B cell (primary cell): ENCODE measurements around the gene CDK6. TPM values are rescaled to one million over a fixed set of nuclear protein-coding genes. Genes with fewer than 3 reads are reported as not detected.

Experiments
- ATAC-seq: fragments of 200-7000 bp; cut with Tn5 transposase; one replicate; pipeline ENCODE4 v1.10.0; 2021; ENCODE audit warnings: low read depth, mild to moderate bottlenecking, moderate number of reproducible peaks, moderate library complexity
- CTCF ChIA-PET: fragments of 350-600 bp; sonication (Branson Sonifier 250); formaldehyde crosslinking; loops from one replicate; lab custom pipeline; 2021; ENCODE audit warnings: antibody characterized with exemption, inconsistent platforms; lab: Charles Lee
- POLR2A ChIA-PET: fragments of 350-600 bp; sonication (Branson Sonifier 250); formaldehyde crosslinking; loops from one replicate; lab custom pipeline; 2021; ENCODE audit warnings: antibody characterized with exemption; lab: Charles Lee
- DNase-seq: peaks from one replicate; pipeline ENCODE4 v3.0.0; 2013
- H2AFZ ChIP-seq: 2 replicates; pipeline ENCODE4 v1.6.1; 2012; ENCODE audit warnings: mild to moderate bottlenecking, low read depth, low read length; ENCODE audit not compliant: insufficient read depth, poor library complexity, severe bottlenecking
- H3K27ac ChIP-seq, 2 donors: 1 replicate in 1 of 2; 2 replicates in 1 of 2; pipeline ENCODE4 v1.5.1; 2012 to 2013; ENCODE audit warnings: low read length in 2 of 2, mild to moderate bottlenecking in 2 of 2, moderate library complexity in 1 of 2
- H3K27me3 ChIP-seq, 4 experiments: fragments of 200-600 bp in 1 of 4; sonication (generic) in 1 of 4; replicated peaks in 1 of 4; 1 replicate in 2 of 4; 2 replicates in 2 of 4; pipeline versions ENCODE4 v1.6.1 to v1.7.0; 2013 to 2016; ENCODE audit warnings: low read length in 3 of 4, mild to moderate bottlenecking in 2 of 4, mixed read lengths in 1 of 4, moderate library complexity in 1 of 4; ENCODE audit not compliant: insufficient read depth in 4 of 4, control insufficient read depth in 3 of 4; ENCODE audit errors: control extremely low read depth in 1 of 4
- H3K36me3 ChIP-seq, 2 experiments: replicated peaks in 1 of 2; 1 replicate in 1 of 2; 2 replicates in 1 of 2; pipeline versions ENCODE4 v1.6.1 to v1.7.1; 2013; ENCODE audit warnings: low read length in 1 of 2; ENCODE audit not compliant: insufficient read depth in 2 of 2, control insufficient read depth in 1 of 2; ENCODE audit errors: control extremely low read depth in 1 of 2, extremely low read depth in 1 of 2
- H3K4me1 ChIP-seq, 2 donors: fragments of 200-600 bp in 1 of 2; sonication (generic) in 1 of 2; 1 replicate in 1 of 2; 2 replicates in 1 of 2; pipeline versions ENCODE4 v1.5.1 to v1.6.1; 2013 to 2017; ENCODE audit warnings: low read length in 2 of 2; ENCODE audit not compliant: control insufficient read depth in 2 of 2, insufficient read depth in 2 of 2
- H3K4me2 ChIP-seq: replicated peaks from 2 replicates; pipeline ENCODE3; 2012; ENCODE audit warnings: mild to moderate bottlenecking, low read depth, low read length; ENCODE audit not compliant: poor library complexity, severe bottlenecking
- H3K4me3 ChIP-seq, 5 experiments: fragments of 200-600 bp in 1 of 5; sonication (generic) in 1 of 5; 1 replicate in 3 of 5; 2 replicates in 2 of 5; pipeline versions ENCODE4 v1.5.1 to v1.7.0; 2011 to 2016; ENCODE audit warnings: low read length in 4 of 5, mild to moderate bottlenecking in 4 of 5, low read depth in 2 of 5, control low read depth in 1 of 5, moderate library complexity in 1 of 5; ENCODE audit not compliant: insufficient read depth in 1 of 5; ENCODE audit errors: control extremely low read depth in 1 of 5, extremely low read depth in 1 of 5
- H3K79me2 ChIP-seq: fragments of 200-600 bp; sonication (generic); one replicate; pipeline ENCODE4 v1.6.0; 2016; ENCODE audit warnings: low read length; ENCODE audit not compliant: control insufficient read depth, insufficient read depth
- H3K9ac ChIP-seq: fragments of 200-600 bp; sonication (generic); 2 replicates; pipeline ENCODE4 v1.6.1; 2017; ENCODE audit warnings: mild to moderate bottlenecking, low read length, moderate library complexity
- H3K9me3 ChIP-seq, 3 donors: one replicate each; pipeline versions ENCODE4 v1.6.1 to v1.7.1; 2013; ENCODE audit warnings: low read length in 2 of 3; ENCODE audit not compliant: control insufficient read depth in 2 of 3, insufficient read depth in 1 of 3; ENCODE audit errors: control extremely low read depth in 1 of 3
- H4K20me1 ChIP-seq: 2 replicates; pipeline ENCODE4 v1.6.0; 2012; ENCODE audit warnings: mild to moderate bottlenecking, low read length; ENCODE audit not compliant: insufficient read depth, control insufficient read depth, poor library complexity, severe bottlenecking
- H3K27ac Mint-ChIP-seq: one replicate; pipeline ENCODE4 v1.8.0; 2021; ENCODE audit warnings: mixed read lengths
- H3K27me3 Mint-ChIP-seq: one replicate; pipeline ENCODE4 v1.8.0; 2021; ENCODE audit warnings: mixed read lengths
- H3K4me1 Mint-ChIP-seq: one replicate; pipeline ENCODE4 v1.8.0; 2021; ENCODE audit warnings: mixed read lengths
- H3K4me3 Mint-ChIP-seq: one replicate; pipeline ENCODE4 v1.8.0; 2021; ENCODE audit warnings: mixed read lengths
- H3K9me3 Mint-ChIP-seq: one replicate; pipeline ENCODE4 v1.8.0; 2022; ENCODE audit warnings: mixed read lengths; ENCODE audit not compliant: insufficient read depth
- EZH2 ChIP-seq: IDR thresholded peaks from 2 replicates; pipeline ENCODE4 v1.6.1; 2012; ENCODE audit warnings: borderline replicate concordance, low read depth, mild to moderate bottlenecking, moderate library complexity, low read length; ENCODE audit not compliant: insufficient read depth, poor library complexity, severe bottlenecking
- WGBS: methylation state at CpG from one replicate; pipeline ENCODE4 v1.1.5; 2013; ENCODE audit warnings: missing lambda C conversion rate; ENCODE audit not compliant: insufficient coverage; 5-methylcytosine and 5-hydroxymethylcytosine counted together
- intact Hi-C: fragments of 100-400 bp; cut with micrococcal nuclease; formaldehyde crosslinking; loops from one replicate; pipeline ENCODE4 v1.10.0; 2022
- polyA plus RNA-seq: library from polyadenylated mRNA; depleted of rRNA; stranded (reverse); fragments of >200 nt; gene quantifications from 2 replicates; pipeline ENCODE4 v1.2.3, GENCODE V29; 2012
- total RNA-seq, 2 donors: library from RNA; stranded (reverse); fragments of 120-200 nt in 1 of 2; gene quantifications; 1 replicate in 1 of 2; 2 replicates in 1 of 2; pipeline versions ENCODE4 v1.2.3 to v1.2.4, GENCODE V29; 2013 to 2022
- TF ChIP-seq, protein P1 (sequence below): fragments of 200-600 bp; IDR thresholded peaks from one replicate; pipeline ENCODE4 v1.8.0; 2022; ENCODE audit warnings: antibody characterized with exemption, mild to moderate bottlenecking

CDK6 gene
- total and polyA plus RNA-seq, 2 donors (not counting 1 experiment from before 2014, with no cell fraction given) = 3.0 to 14.6 TPM

DNA sequence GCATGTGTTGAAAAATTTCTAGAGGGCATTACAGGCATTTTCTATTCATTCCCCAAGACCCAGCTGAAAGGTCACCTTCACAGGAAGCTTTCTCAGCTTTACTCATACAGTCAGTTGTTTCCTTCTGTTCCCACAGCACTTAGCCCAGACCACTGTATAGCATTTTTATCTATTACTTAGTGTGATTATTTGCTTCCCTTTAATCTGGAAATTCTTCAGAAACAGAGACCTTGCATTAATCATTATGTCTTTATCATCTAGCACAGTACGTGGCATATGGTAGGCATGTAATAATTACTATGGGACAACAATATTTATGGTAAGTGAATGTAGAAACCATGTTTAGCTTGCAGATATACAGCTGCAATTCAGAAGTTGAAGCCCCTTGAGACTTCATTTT lies 38.2 kb upstream of the CDK6 start:
- no peak for TF ChIP-seq EZH2
- H3K4me3 Mint-ChIP-seq = no peak overlapping the region
- no peak overlapping the region for H3K4me2 ChIP-seq
- H3K27me3 ChIP-seq = no peaks in the 10 kb centered on the region
- intact Hi-C loops = no loop called here
- H3K79me2 ChIP-seq = no peaks in the 10 kb centered on the region
- no peak overlapping the region for H3K9ac ChIP-seq
- H3K27me3 Mint-ChIP-seq = no peaks in the 10 kb centered on the region
- no CpG with 5 or more reads among the region's 1 CpG for WGBS
- H3K4me3 ChIP-seq = no peak overlapping the region
- H4K20me1 ChIP-seq = no peaks in the 10 kb centered on the region
- no peaks in the 10 kb centered on the region for H3K4me1 ChIP-seq
- ATAC-seq (no peak), DNase-seq (no peak)
- H3K27ac Mint-ChIP-seq = no peak overlapping the region
- H3K36me3 ChIP-seq = no peaks in the 10 kb centered on the region
- H3K27ac ChIP-seq = no peak overlapping the region
- H3K9me3 Mint-ChIP-seq = no peaks in the 10 kb centered on the region
- POLR2A ChIA-PET = no interaction called here
- CTCF ChIA-PET = interaction anchor here (1.2 kb wide), 1 partner anchor 11 kb away, joined by 3 read pairs; no protein-coding TSS in a partner anchor
- H3K4me1 Mint-ChIP-seq = no peaks in the 10 kb centered on the region
- H2AFZ ChIP-seq = no peak overlapping the region
- no peaks in the 10 kb centered on the region for H3K9me3 ChIP-seq

DNA sequence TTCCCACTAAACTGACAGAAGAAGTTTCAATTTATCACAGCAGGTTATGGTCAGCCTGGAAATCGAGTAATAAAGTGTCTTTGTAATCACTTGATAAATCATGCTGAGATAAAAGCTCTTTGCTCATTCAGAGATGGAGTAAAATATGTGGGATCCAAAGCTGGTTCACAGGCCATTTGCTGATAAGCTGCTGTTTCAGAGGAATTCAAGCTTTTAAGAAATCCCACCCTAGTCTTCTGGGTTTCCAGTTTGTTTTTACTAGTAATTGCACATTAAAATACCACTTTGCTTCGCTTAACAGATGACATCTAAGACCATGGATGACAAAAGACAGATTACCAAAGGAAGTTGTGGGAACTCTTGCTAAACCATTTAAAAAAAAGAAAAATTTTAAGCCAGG lies 37.4 kb upstream of the CDK6 start:
- no peaks in the 10 kb centered on the region for H3K27me3 ChIP-seq
- ChIA-PET POLR2A (no interaction called here), CTCF (interaction anchor here (1.2 kb wide), 1 partner anchor 10 kb away, joined by 3 read pairs; no protein-coding TSS in a partner anchor)
- no peak for TF ChIP-seq EZH2
- TF ChIP-seq, protein P1, sequence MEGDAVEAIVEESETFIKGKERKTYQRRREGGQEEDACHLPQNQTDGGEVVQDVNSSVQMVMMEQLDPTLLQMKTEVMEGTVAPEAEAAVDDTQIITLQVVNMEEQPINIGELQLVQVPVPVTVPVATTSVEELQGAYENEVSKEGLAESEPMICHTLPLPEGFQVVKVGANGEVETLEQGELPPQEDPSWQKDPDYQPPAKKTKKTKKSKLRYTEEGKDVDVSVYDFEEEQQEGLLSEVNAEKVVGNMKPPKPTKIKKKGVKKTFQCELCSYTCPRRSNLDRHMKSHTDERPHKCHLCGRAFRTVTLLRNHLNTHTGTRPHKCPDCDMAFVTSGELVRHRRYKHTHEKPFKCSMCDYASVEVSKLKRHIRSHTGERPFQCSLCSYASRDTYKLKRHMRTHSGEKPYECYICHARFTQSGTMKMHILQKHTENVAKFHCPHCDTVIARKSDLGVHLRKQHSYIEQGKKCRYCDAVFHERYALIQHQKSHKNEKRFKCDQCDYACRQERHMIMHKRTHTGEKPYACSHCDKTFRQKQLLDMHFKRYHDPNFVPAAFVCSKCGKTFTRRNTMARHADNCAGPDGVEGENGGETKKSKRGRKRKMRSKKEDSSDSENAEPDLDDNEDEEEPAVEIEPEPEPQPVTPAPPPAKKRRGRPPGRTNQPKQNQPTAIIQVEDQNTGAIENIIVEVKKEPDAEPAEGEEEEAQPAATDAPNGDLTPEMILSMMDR = no peak
- peaks cover 0 to 5% (median 2%) of the 10 kb centered on the region in 3 donors for H3K9me3 ChIP-seq
- Mint-ChIP-seq H3K9me3 (peaks cover 5% of the 10 kb centered on the region), H3K27me3 (no peaks in the 10 kb centered on the region), H3K4me3 (no peak overlapping the region), H3K4me1 (no peaks in the 10 kb centered on the region), H3K27ac (no peak overlapping the region)
- no peaks in the 10 kb centered on the region for H3K79me2 ChIP-seq
- no peak for DNase-seq
- 83% methylated on average over 1 of the region's 2 CpGs for WGBS
- H3K4me1 ChIP-seq = no peaks in the 10 kb centered on the region
- no peaks in the 10 kb centered on the region for H4K20me1 ChIP-seq
- H3K4me2 ChIP-seq = no peak overlapping the region
- no peak overlapping the region for H2AFZ ChIP-seq
- no peak for ATAC-seq
- no peak overlapping the region for H3K9ac ChIP-seq
- intact Hi-C loops = no loop called here
- no peak overlapping the region for H3K4me3 ChIP-seq
- no peaks in the 10 kb centered on the region for H3K36me3 ChIP-seq
- H3K27ac ChIP-seq = no peak overlapping the region
